Neural crest cell (in vitro differentiated cells): ENCODE measurements around the gene ADK. TPM values are rescaled to one million over a fixed set of nuclear protein-coding genes. Genes with fewer than 3 reads are reported as not detected.

Experiments used
- DNase-seq: peaks from one replicate; pipeline ENCODE4 v3.0.0; 2021; ENCODE audit warnings: low read depth, mixed read lengths, low spot score
- H3K27ac Mint-ChIP-seq: one replicate; pipeline ENCODE4 v1.8.0; 2021; ENCODE audit warnings: mild to moderate bottlenecking, mixed read lengths; ENCODE audit not compliant: unreplicated experiment
- H3K27me3 Mint-ChIP-seq: 2 replicates; pipeline ENCODE4 v1.8.0; 2021; ENCODE audit warnings: low read depth, mild to moderate bottlenecking, mixed read lengths
- H3K36me3 Mint-ChIP-seq: 2 replicates; pipeline ENCODE4 v1.8.0; 2021; ENCODE audit warnings: low read depth, mild to moderate bottlenecking, mixed read lengths
- H3K4me1 Mint-ChIP-seq: 2 replicates; pipeline ENCODE4 v1.8.0; 2021; ENCODE audit warnings: mixed read lengths
- H3K4me3 Mint-ChIP-seq: one replicate; pipeline ENCODE4 v1.8.0; 2021; ENCODE audit warnings: mild to moderate bottlenecking, mixed read lengths
- H3K9me3 Mint-ChIP-seq: 2 replicates; pipeline ENCODE4 v1.8.0; 2021; ENCODE audit warnings: mixed read lengths
- total RNA-seq: library from RNA; stranded (reverse); gene quantifications from 2 replicates; pipeline ENCODE4 v1.2.1, GENCODE V29; 2021
- TF ChIP-seq, protein P1 (sequence below): fragments of 200-600 bp; sonication (generic); conservative IDR thresholded peaks from 2 replicates; pipeline ENCODE4 v1.5.0; 2021; ENCODE audit warnings: antibody characterized with exemption, mild to moderate bottlenecking

ADK gene
- total RNA-seq, 1 donor from 2014 or later, result 35.6 TPM

DNA sequence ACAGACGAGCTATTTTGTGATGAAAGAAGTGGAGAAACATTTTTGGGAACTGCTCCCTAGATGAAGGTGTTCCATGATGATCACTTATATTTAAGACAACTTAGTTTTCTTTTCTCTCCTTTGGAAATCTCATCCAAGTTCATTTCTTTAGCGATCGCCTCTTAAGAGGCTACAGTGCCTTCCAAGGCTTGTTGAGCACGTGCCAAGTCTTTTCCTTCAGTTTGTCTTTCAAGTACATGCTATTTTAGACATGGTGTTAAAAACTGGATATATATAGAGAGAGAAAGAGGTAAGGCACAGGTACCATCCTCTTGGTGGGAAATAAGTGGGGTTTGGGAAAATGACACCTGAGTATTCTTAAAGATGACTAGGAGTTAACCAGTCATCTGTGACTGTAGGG lies 2.7 kb downstream of the ADK start:
- DNase-seq, result no peak
- Mint-ChIP-seq H3K27me3 (no peaks in the 10 kb centered on the region), H3K4me3 (no peak overlapping the region), H3K4me1 (peaks cover 28% of the 10 kb centered on the region), H3K36me3 (no peaks in the 10 kb centered on the region), H3K27ac (no peak overlapping the region), H3K9me3 (no peaks in the 10 kb centered on the region)
- TF ChIP-seq, protein P1, sequence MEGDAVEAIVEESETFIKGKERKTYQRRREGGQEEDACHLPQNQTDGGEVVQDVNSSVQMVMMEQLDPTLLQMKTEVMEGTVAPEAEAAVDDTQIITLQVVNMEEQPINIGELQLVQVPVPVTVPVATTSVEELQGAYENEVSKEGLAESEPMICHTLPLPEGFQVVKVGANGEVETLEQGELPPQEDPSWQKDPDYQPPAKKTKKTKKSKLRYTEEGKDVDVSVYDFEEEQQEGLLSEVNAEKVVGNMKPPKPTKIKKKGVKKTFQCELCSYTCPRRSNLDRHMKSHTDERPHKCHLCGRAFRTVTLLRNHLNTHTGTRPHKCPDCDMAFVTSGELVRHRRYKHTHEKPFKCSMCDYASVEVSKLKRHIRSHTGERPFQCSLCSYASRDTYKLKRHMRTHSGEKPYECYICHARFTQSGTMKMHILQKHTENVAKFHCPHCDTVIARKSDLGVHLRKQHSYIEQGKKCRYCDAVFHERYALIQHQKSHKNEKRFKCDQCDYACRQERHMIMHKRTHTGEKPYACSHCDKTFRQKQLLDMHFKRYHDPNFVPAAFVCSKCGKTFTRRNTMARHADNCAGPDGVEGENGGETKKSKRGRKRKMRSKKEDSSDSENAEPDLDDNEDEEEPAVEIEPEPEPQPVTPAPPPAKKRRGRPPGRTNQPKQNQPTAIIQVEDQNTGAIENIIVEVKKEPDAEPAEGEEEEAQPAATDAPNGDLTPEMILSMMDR, result no peak

DNA sequence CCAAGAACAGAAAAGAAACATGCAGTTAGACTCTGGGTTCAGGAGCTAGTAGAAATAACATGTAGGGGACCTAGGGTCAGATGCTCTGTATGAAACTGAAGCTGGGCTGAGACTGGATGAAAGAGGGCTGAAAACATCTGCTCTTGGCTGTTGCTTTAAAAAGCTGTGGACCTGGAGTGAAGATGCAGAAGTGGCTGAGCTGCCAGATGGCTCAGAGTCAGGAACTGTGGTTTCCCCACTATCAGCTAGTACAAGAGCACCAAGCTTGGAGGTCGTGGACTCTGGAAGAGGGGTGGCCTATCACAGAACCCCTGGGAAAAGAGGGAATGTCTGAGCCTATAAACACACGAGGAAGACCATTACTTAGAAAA lies 5.9 kb downstream of the ADK start:
- Mint-ChIP-seq H3K4me3 (peak overlapping the region; percentile 8), H3K9me3 (no peaks in the 10 kb centered on the region), H3K4me1 (peaks cover 25% of the 10 kb centered on the region), H3K36me3 (no peaks in the 10 kb centered on the region), H3K27ac (no peak overlapping the region), H3K27me3 (no peaks in the 10 kb centered on the region)
- TF ChIP-seq, protein P1, result no peak
- no peak for DNase-seq

DNA sequence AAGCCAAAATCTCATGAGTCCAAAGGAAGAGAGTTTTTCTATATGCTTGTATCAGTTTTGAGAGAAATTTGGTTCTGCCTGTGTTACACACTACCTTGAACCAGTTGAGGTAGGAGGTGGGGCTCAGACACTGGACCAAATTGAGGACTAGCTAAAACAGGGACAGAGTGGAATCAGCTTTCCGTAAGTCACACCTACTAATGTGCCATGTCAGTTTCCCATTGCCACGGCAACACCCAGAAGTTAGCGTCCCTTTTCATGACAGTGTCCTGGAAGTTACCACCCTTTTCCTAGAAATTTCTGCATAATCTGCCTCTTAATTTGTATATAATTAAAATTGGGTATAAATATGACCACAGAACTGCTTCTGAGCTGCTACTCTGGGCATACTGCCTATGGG lies 9.0 kb downstream of the ADK start:
- Mint-ChIP-seq H3K27ac (peak overlapping the region; percentile 67), H3K4me1 (peaks cover 4% of the 10 kb centered on the region)

DNA sequence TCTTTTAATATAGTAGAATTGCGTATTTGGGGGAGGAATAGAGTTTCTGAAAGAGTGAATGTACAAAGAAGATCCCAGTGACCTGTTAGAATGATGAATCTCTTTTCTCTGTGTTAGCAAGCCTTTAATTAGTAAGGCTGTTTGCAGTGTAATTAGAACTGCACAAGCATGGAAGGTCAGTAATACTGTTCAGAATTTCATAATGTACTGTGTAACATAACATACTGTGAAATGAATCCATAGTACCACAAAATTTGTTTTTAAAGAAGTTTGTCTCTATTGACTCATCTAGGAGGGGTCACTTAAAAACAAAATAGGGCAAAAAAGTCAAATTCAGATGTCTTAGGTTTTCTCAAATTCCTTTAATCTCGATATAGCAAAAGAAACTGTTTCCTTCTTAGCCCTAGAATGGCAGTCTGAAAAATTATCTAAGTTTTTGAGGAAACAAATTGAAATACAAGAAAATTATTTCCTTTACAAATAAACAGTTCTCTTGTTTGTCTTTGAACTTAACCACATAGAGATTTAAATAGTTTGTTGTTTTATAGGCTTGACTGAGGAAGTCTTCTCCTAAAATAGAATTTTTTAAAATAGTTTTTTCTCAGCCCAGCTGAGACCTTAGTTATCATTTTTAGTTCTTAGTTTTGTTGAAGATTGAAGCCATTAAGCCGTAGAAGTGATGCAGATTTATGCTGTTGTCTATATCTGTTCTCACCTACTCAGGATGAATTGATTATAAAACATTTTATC lies 12.5 kb downstream of the ADK start:
- H3K9me3 Mint-ChIP-seq, result no peaks in the 10 kb centered on the region
- no peak overlapping the region for H3K4me3 Mint-ChIP-seq
- TF ChIP-seq, protein P1, result no peak
- no peaks in the 10 kb centered on the region for H3K36me3 Mint-ChIP-seq
- no peaks in the 10 kb centered on the region for H3K27me3 Mint-ChIP-seq
- no peak overlapping the region for H3K27ac Mint-ChIP-seq
- peaks cover 4% of the 10 kb centered on the region for H3K4me1 Mint-ChIP-seq
- no peak for DNase-seq

More for the DNA sequence above, 9.0 kb downstream of the ADK start:
- Mint-ChIP-seq H3K9me3 (no peaks in the 10 kb centered on the region), H3K36me3 (no peaks in the 10 kb centered on the region), H3K27me3 (no peaks in the 10 kb centered on the region), H3K4me3 (no peak overlapping the region)
- TF ChIP-seq, protein P1, result no peak
- no peak for DNase-seq

DNA sequence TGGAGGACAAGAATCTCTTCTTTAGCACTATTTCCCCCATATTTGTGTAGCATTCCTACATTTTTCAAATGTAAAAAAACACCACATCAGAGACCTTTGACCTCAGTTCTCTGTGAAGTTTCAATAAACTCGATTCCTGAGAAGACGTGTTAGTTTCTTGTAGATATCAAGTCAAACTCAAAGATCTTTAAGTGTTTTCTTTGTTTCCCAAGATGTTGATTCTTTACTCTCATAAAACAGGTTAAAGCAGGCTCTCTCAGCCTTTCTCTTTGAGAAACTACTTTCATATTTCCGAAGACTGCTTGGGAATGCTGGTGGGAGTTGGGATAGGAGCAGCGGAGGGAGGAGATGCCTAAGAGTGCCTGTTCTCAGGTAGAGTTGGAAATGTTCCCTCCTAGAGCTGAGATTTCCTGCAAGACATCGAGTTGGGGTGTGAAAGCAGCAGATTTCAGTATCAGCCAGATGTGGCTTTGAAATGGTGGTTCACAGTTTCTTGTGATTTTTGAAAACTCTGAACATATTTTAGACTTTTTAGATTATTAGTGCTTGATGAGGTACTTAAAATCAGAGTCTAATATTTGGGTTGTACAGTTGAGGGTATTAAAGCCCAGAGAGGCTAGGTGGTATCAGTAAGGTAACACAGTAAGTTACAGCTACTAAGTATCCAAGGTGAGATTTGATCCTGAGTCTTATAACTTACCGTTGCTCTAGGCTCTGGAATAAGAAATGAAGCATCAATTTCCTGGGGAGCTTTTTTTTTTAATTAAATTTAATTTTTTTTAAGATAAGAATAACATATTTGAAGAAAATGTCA lies 13.9 kb downstream of the ADK start:
- H3K36me3 Mint-ChIP-seq, result no peaks in the 10 kb centered on the region
- H3K27me3 Mint-ChIP-seq, result no peaks in the 10 kb centered on the region
- no peak overlapping the region for H3K27ac Mint-ChIP-seq
- TF ChIP-seq, protein P1, result no peak
- H3K4me1 Mint-ChIP-seq, result peaks cover 4% of the 10 kb centered on the region
- DNase-seq, result no peak
- no peak overlapping the region for H3K4me3 Mint-ChIP-seq
- H3K9me3 Mint-ChIP-seq, result no peaks in the 10 kb centered on the region
